ENCODE data around the gene SLC66A1. TPM values are rescaled to one million over a fixed set of nuclear protein-coding genes. Genes with fewer than 3 reads are reported as not detected.
"Not testable (repeated sequence)": the region's sequence is repeated elsewhere in the genome, so short reads cannot be mapped to it uniquely, and the experiment has no call there.

Gene SLC66A1
- total and polyA plus RNA-seq, 5 experiments from 2014 or later = 3.1 to 6.4 (median 4.3) TPM

- POLR2A ChIA-PET, DNase-seq, H3K36me3 Mint-ChIP-seq, ATAC-seq, H3K4me3 Mint-ChIP-seq, H3K27ac Mint-ChIP-seq, H3K9me3 Mint-ChIP-seq: not testable (repeated sequence)
- H3K27me3 Mint-ChIP-seq = peaks cover 2 to 22% (median 9%) of the 10 kb centered on the region in 5 donors
- peaks cover 5 to 12% (median 7%) of the 10 kb centered on the region in 4 donors for H3K4me1 Mint-ChIP-seq
Observed at GRCh38 chr1:19285366-19285765, 26.8 kb upstream of the SLC66A1 start.

GRCh38 chr1:19285807-19286206 lies 26.3 kb upstream of the SLC66A1 start:
- H3K36me3 Mint-ChIP-seq, H3K9me3 Mint-ChIP-seq, ATAC-seq, H3K4me3 Mint-ChIP-seq, POLR2A ChIA-PET, H3K27ac Mint-ChIP-seq, DNase-seq: not testable (repeated sequence)
- Mint-ChIP-seq H3K4me1 (peaks cover 5 to 12% (median 7%) of the 10 kb centered on the region in 4 donors), H3K27me3 (peaks cover 2 to 22% (median 9%) of the 10 kb centered on the region in 5 donors)

GRCh38 chr1:19287436-19288185 lies 24.5 kb upstream of the SLC66A1 start:
- POLR2A ChIA-PET = interaction anchor here (0.7 kb wide), 3 partner anchors 27 to 127 kb away, joined by 3 to 4 read pairs (median 4); no protein-coding TSS in a partner anchor
- peak overlapping the region in 3 of 10 donors; percentile 38 to 80 (median 40) for H3K27ac Mint-ChIP-seq
- peaks cover 5 to 12% (median 7%) of the 10 kb centered on the region in 4 donors for H3K4me1 Mint-ChIP-seq
- DNase-seq = no peak
- H3K27me3 Mint-ChIP-seq = peaks cover 2 to 22% (median 9%) of the 10 kb centered on the region in 5 donors
- peaks cover 2 to 7% (median 6%) of the 10 kb centered on the region in 3 donors for H3K36me3 Mint-ChIP-seq
- peak overlapping the region; percentile 64 to 88 (median 72) for H3K4me3 Mint-ChIP-seq
- ATAC-seq = no peak
- H3K9me3 Mint-ChIP-seq = peaks cover 0 to 10% (median 5%) of the 10 kb centered on the region in 9 donors

DNA sequence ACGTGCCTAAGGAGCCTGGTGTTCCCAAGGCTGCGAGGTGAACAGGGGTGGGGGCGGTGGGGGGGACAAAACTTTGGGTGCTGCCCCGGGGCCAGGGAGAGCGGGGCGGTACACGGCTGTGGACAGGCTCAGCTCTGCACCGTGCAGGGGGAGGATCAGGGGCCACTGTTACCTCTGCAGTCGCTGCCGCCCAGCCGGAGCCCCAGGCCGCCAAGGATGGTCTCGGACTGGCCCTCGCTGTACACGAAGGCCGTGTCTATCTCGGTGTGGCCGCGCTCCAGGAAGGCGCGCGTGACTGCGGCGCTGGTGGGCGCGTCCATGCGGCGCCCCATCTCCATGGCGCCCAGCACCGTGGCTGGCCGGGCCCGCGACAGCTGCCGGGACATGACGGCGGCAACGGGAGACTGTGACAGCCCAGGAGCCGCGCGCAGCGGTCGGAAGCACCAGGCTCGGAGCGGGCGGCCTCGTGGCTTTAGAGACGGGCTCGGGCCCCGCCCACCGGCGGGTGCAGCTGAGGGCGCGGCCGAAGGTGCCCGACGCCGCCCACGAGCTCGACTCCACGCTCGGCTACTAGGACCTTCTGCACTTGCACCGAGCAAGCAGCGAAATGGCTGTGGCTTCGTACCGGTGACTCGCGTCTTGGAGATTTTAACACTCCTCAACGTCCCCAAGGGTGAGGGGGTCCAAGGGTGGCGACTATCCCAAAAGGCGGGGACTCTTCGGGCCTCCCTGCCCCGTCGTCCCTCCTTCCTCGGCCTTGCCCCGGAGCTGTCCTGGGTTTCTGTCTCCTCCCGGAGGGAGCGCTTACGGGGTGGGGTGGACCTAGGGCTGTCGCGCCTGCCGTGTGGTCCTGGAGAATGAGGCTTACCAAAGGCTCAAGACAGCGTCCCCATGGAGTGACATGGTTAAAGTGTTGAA lies 23.5 kb upstream of the SLC66A1 start, which contains the start of gene AKR7A3:
Gene AKR7A3, minus strand, starts transcription at position 447 of the 918 bp plus-strand sequence. Its CDS starts 61 bp downstream, at position 386.
- H3K27me3 Mint-ChIP-seq = peaks cover 2 to 22% (median 9%) of the 10 kb centered on the region in 5 donors
- H3K4me3 Mint-ChIP-seq = peak within 1 kb of the TSS; percentile 64 to 88 (median 72)
- ATAC-seq (peak; percentile 93 to 99), DNase-seq (peak; percentile 29 to 75 (median 48))
- H3K36me3 Mint-ChIP-seq = peaks cover 2 to 16% (median 10%) of the 10 kb centered on the region in 3 donors
- peaks cover 5 to 12% (median 7%) of the 10 kb centered on the region in 4 donors for H3K4me1 Mint-ChIP-seq
- POLR2A ChIA-PET = interaction anchor here (1.4 kb wide), 1 partner anchor 38 kb away, joined by 3 read pairs; the partner anchor contains the start of gene EMC1
- peaks cover 0 to 19% (median 6%) of the 10 kb centered on the region in 9 donors for H3K9me3 Mint-ChIP-seq
- peak within 1 kb of the TSS in 4 of 10 donors; percentile 11 to 80 (median 28) for H3K27ac Mint-ChIP-seq

DNA sequence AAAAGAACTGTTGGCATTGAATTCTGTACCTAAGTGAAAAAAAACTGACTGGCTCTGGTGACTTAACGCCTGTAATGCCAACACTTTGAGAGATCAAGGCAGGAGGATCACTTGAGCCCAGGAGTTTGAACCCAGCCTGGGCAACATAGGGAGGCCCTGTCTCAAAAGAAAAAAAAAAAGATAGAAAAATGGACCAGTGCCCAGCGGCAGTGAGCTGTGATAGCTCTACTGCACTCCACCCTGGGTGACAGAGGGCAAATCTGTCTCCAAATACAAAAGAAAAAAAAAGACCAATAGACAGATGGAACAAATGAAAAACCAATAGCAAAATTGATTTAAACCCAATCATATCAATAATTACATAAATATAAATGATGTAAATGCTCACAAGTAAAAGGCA lies 22.9 kb upstream of the SLC66A1 start:
- peak overlapping the region; percentile 55 to 69 (median 66) for H3K4me3 Mint-ChIP-seq
- DNase-seq (no peak), ATAC-seq (no peak)
- peaks cover 2 to 22% (median 9%) of the 10 kb centered on the region in 5 donors for H3K27me3 Mint-ChIP-seq
- H3K4me1 Mint-ChIP-seq = peaks cover 5 to 12% (median 7%) of the 10 kb centered on the region in 4 donors
- H3K27ac Mint-ChIP-seq = peak overlapping the region in 1 of 10 donors; percentile 17
- H3K36me3 Mint-ChIP-seq = peaks cover 4 to 22% (median 9%) of the 10 kb centered on the region in 3 donors
- peaks cover 0 to 25% (median 9%) of the 10 kb centered on the region in 9 donors for H3K9me3 Mint-ChIP-seq
- POLR2A ChIA-PET = interaction anchor here (1.4 kb wide), 1 partner anchor 38 kb away, joined by 3 read pairs; the partner anchor contains the start of gene EMC1

DNA sequence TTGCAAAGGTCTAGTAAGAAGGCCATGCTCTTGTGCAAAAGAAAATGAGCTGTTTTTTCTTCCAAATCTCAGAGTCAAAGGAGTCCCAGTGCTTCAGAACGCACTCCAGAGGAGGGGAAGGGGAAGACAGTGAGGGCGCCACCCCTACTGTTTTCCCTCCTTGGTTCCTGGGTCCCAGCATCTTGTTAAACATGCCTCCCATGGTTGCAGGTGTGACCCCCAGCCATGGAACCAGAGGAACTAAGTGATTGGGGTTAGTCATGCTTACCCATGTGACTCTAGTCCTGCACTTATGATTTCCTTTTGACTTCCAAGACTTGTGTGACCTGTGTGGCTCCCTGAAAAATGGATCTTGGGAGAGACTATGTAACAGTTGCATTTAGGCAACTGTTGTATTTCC lies 17.5 kb upstream of the SLC66A1 start:
- POLR2A ChIA-PET = no interaction called here
- H3K4me1 Mint-ChIP-seq = no peaks in the 10 kb centered on the region
- peaks cover 9 to 39% (median 23%) of the 10 kb centered on the region in 3 donors for H3K36me3 Mint-ChIP-seq
- H3K27ac Mint-ChIP-seq = no peak overlapping the region
- H3K4me3 Mint-ChIP-seq = no peak overlapping the region
- peaks cover 6 to 46% (median 29%) of the 10 kb centered on the region in 9 donors for H3K9me3 Mint-ChIP-seq
- peaks cover under 1 to 5% (median 2%) of the 10 kb centered on the region in 5 donors for H3K27me3 Mint-ChIP-seq
- no peak for DNase-seq
- no peak for ATAC-seq

DNA sequence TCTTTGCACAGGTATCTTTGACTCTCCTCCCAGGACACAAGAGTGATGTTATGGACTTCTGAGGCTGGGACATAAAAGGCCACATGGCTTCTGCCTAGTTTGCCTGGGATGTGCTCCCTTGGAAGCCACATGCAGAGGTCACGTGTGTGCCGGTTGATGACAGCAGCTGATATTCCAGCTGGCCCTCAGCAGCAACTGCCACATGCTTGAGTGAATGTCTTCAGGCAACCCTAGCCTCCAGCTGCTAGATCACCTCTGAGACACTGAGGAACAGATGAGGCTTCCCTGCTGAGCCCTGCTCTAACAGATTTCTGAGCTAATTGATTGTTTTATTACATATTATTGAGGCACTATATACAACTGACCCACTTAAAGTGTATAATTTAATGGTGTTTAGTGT lies 11.9 kb upstream of the SLC66A1 start:
- Mint-ChIP-seq H3K27ac (no peak overlapping the region), H3K9me3 (peaks cover 0 to 12% (median 6%) of the 10 kb centered on the region in 9 donors), H3K36me3 (peaks cover 7 to 38% (median 28%) of the 10 kb centered on the region in 3 donors), H3K27me3 (no peaks in the 10 kb centered on the region), H3K4me1 (no peaks in the 10 kb centered on the region), H3K4me3 (no peak overlapping the region)
- POLR2A ChIA-PET = no interaction called here
- DNase-seq = no peak
- no peak for ATAC-seq

GRCh38 chr1:19304081-19304480 lies 8.0 kb upstream of the SLC66A1 start:
- DNase-seq, POLR2A ChIA-PET, H3K4me3 Mint-ChIP-seq, H3K9me3 Mint-ChIP-seq, ATAC-seq, H3K4me1 Mint-ChIP-seq, H3K27ac Mint-ChIP-seq, H3K27me3 Mint-ChIP-seq: not testable (repeated sequence)
- H3K36me3 Mint-ChIP-seq = peaks cover 0 to 56% (median 29%) of the 10 kb centered on the region in 3 donors

DNA sequence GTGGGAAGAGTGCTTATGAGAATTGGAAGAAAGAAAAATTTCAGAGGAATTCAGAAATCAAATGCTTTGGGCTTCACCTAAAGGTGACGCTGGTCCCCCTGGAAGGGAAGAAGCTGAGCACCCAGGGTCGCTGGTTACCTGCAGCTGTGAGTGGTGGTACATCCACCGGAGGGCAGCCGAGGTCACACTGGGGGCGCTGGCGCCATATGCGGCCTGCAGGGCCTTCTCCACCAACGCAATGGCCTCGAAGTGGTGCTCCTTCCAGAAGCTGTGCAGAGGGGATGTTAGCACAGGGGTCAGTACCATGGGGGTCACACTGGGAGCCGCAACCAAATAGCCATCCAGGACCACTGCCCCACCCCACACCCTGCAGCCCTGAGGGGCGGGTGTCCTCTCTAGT lies 6.2 kb upstream of the SLC66A1 start:
- Mint-ChIP-seq H3K27ac (no peak overlapping the region), H3K9me3 (no peaks in the 10 kb centered on the region), H3K4me3 (no peak overlapping the region), H3K4me1 (peaks cover 7 to 22% (median 12%) of the 10 kb centered on the region in 4 donors), H3K27me3 (no peaks in the 10 kb centered on the region), H3K36me3 (peaks cover 0 to 56% (median 29%) of the 10 kb centered on the region in 3 donors)
- ATAC-seq (no peak), DNase-seq (no peak)
- POLR2A ChIA-PET = interaction anchor here (0.6 kb wide), 1 partner anchor 85 kb away, joined by 3 read pairs; no protein-coding TSS in a partner anchor

- no peak overlapping the region for H3K27ac Mint-ChIP-seq
- H3K27me3 Mint-ChIP-seq = no peaks in the 10 kb centered on the region
- H3K4me3 Mint-ChIP-seq = no peak overlapping the region
- ATAC-seq (no peak), DNase-seq (no peak)
- H3K9me3 Mint-ChIP-seq = no peaks in the 10 kb centered on the region
- peaks cover 0 to 55% (median 29%) of the 10 kb centered on the region in 3 donors for H3K36me3 Mint-ChIP-seq
- peaks cover 12 to 29% (median 17%) of the 10 kb centered on the region in 4 donors for H3K4me1 Mint-ChIP-seq
- POLR2A ChIA-PET = interaction anchor here (0.6 kb wide), 1 partner anchor 601 kb away, joined by 5 read pairs; no protein-coding TSS in a partner anchor
Observed at GRCh38 chr1:19306941-19307340, 5.2 kb upstream of the SLC66A1 start.

DNA sequence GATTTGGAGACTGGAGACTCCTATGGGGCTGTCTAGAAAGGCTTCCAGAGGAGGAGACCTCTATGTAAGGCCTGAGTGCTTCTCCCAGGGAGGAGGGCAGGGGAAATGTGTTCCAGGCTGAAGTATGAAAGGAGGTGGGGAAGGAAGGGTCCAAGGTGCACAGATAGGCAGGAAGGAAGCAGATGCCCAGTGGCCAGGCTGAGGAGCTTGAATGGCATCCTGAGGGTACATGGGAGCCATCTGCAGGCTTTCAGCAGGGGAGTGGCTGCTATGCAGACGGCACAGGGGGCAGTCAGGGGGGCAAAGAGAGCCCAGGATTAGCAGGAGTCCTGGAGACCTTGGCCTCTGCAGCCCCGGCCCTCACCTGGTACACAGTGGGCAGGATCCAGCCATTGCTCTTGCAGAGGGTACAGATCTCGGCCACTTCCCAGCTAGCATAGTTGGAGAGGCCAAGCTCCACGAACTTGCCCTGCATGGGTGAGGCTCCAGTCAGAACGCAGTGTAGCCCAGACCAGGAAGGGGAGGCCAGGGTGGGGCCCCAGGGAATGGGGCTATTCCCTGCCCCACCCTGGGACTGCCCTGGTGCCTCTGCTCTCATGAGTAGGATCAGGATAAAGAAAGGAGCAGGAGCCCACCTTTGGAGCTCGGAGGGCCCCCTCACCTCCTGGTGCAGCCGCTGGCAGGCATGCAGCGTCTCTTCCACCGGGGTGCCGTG lies 4.2 kb upstream of the SLC66A1 start:
- Mint-ChIP-seq H3K36me3 (peaks cover 0 to 48% (median 25%) of the 10 kb centered on the region in 3 donors), H3K4me1 (peaks cover 15 to 33% (median 21%) of the 10 kb centered on the region in 4 donors), H3K9me3 (no peaks in the 10 kb centered on the region), H3K4me3 (peak overlapping the region in 1 of 10 donors; percentile 2), H3K27ac (peak overlapping the region in 1 of 10 donors; percentile 27), H3K27me3 (no peaks in the 10 kb centered on the region)
- POLR2A ChIA-PET = no interaction called here
- DNase-seq = no peak
- ATAC-seq = no peak
